ENCODE results near the gene WNT6. TPM values are rescaled to one million over a fixed set of nuclear protein-coding genes. Genes with fewer than 3 reads are reported as not detected.

The WNT6 gene
- total RNA-seq, 1 experiment from 2014 or later: not detected

GRCh38 chr2:218870984-218871344 lies 11.4 kb downstream of the WNT6 start:
- no peak for TF ChIP-seq CTCF (IDR thresholded peaks at IDR 0.05; ENCODE audit: unreplicated experiment)
- Mint-ChIP-seq H3K27me3 (ENCODE audit: insufficient read depth, unreplicated experiment) (peaks cover 25% of the 10 kb centered on the region), H3K36me3 (ENCODE audit: insufficient read depth, unreplicated experiment) (no peaks in the 10 kb centered on the region), H3K9me3 (ENCODE audit: unreplicated experiment) (no peaks in the 10 kb centered on the region), H3K27ac (ENCODE audit: low read depth, unreplicated experiment) (no peak overlapping the region), H3K4me3 (ENCODE audit: unreplicated experiment) (no peak overlapping the region), H3K4me1 (ENCODE audit: insufficient read depth, unreplicated experiment) (no peaks in the 10 kb centered on the region)
- no peak for DNase-seq (ENCODE audit: unreplicated experiment)
- ChIA-PET CTCF (interaction anchor here (0.5 to 2.9 kb wide), 3 partner anchors 27 to 411 kb away, joined by 3 to 24 read pairs (median 3); no protein-coding TSS in a partner anchor), POLR2A (no interaction called here)
- intact Hi-C loops (cut with micrococcal nuclease): no loop called here
- BruUV-seq (replicated peaks): no TSS peak

DNA sequence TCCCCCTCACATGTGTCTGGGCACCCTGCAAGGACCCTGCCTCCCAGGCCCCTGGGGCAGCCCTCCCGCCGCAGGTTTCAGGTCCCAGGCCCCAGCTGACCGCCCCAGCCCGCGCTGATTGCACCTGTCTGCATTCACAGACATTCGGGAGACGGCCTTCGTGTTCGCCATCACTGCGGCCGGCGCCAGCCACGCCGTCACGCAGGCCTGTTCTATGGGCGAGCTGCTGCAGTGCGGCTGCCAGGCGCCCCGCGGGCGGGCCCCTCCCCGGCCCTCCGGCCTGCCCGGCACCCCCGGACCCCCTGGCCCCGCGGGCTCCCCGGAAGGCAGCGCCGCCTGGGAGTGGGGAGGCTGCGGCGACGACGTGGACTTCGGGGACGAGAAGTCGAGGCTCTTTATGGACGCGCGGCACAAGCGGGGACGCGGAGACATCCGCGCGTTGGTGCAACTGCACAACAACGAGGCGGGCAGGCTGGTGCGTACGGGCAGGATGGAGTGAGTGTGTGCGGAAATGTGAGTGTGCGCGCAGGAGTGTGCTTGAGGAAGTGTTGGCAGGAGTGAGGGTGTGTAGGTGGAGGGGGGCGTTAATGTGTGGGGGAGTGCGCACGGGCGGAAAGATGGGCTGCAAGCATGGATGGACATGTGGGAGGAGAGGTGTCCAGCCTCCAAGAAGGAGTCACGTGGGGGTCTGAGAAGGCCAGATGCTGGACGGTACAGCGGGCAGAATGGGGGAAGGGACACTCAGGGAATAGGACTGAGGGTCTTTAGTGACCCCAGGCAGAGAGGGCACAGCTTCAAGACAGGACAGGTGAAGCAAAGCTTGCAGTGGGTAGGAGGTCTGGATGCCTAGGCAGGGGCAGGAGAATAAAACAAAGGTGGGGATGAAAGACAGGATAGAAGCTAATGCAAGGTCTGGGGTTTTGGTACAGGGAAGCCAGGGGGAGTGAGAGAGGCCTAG lies 12.0 kb downstream of the WNT6 start:
- Mint-ChIP-seq H3K4me1 (ENCODE audit: insufficient read depth, unreplicated experiment) (peaks cover under 1% of the 10 kb centered on the region), H3K36me3 (ENCODE audit: insufficient read depth, unreplicated experiment) (no peaks in the 10 kb centered on the region), H3K9me3 (ENCODE audit: unreplicated experiment) (no peaks in the 10 kb centered on the region), H3K27ac (ENCODE audit: low read depth, unreplicated experiment) (no peak overlapping the region), H3K27me3 (ENCODE audit: insufficient read depth, unreplicated experiment) (peaks cover 25% of the 10 kb centered on the region), H3K4me3 (ENCODE audit: unreplicated experiment) (no peak overlapping the region)
- DNase-seq (ENCODE audit: unreplicated experiment): no peak
- CTCF ChIA-PET: interaction anchor here (0.6 to 2.2 kb wide), 3 partner anchors 23 to 31 kb away, joined by 3 to 11 read pairs (median 3); no protein-coding TSS in a partner anchor
- intact Hi-C loops (cut with micrococcal nuclease): no loop called here
- POLR2A ChIA-PET: interaction anchor here (0.7 kb wide), 1 partner anchor 8 kb away, joined by 3 read pairs; no protein-coding TSS in a partner anchor
- no TSS peak for BruUV-seq (replicated peaks)
- no peak for TF ChIP-seq CTCF (IDR thresholded peaks at IDR 0.05; ENCODE audit: unreplicated experiment)

GRCh38 chr2:218872645-218873358 lies 13.2 kb downstream of the WNT6 start:
- TF ChIP-seq CTCF (IDR thresholded peaks at IDR 0.05; ENCODE audit: unreplicated experiment): no peak
- ChIA-PET POLR2A (no interaction called here), CTCF (interaction anchor here (0.6 to 2.2 kb wide), 3 partner anchors 21 to 30 kb away, joined by 3 to 11 read pairs (median 3); no protein-coding TSS in a partner anchor)
- Mint-ChIP-seq H3K27ac (ENCODE audit: low read depth, unreplicated experiment) (no peak overlapping the region), H3K4me3 (ENCODE audit: unreplicated experiment) (no peak overlapping the region), H3K9me3 (ENCODE audit: unreplicated experiment) (no peaks in the 10 kb centered on the region), H3K36me3 (ENCODE audit: insufficient read depth, unreplicated experiment) (no peaks in the 10 kb centered on the region), H3K4me1 (ENCODE audit: insufficient read depth, unreplicated experiment) (peaks cover 4% of the 10 kb centered on the region), H3K27me3 (ENCODE audit: insufficient read depth, unreplicated experiment) (peaks cover 25% of the 10 kb centered on the region)
- BruUV-seq (replicated peaks): no TSS peak
- no peak for DNase-seq (ENCODE audit: unreplicated experiment)
- intact Hi-C loops (cut with micrococcal nuclease): no loop called here
